ENCODE results near the gene NOC2L.
"Not testable (repeated sequence)": the region's sequence is repeated elsewhere in the genome, so short reads cannot be mapped to it uniquely, and the experiment has no call there.

Gene NOC2L

DNA sequence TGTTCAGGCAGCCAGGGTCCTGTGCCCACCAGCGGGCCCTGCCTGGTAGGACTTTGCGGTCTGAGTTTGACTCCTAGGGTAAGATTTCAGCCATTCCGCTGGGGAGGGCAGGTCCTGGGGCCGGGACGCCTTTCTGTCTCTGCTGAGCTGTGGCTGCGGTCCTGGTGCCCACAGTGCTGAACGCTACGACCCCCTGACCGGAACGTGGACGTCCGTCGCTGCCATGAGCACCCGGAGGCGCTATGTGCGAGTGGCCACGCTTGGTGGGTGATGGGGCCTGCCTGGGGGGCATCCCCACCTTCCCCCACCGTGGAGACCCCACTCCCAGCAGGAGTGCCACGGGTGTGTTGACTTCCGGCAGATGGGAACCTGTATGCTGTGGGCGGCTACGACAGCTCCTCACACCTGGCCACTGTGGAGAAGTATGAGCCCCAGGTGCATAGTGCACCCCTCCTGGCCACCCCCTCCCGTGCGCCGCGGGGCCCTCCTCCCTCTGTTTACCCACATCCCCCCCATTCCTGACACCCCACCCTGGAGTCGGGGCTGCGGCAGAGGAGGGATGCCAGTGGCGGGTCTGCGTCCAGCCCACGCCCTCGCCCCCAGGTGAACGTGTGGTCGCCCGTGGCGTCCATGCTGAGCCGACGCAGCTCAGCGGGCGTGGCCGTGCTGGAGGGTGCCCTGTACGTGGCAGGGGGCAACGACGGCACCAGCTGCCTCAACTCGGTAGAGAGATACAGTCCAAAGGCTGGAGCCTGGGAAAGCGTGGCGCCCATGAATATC, 4.9 kb upstream of the NOC2L start:
- H3K4me3 ChIP-seq (ENCODE audit: low read depth, low read length): no peak overlapping the region

GRCh38 chr1:963301-963651, 4.2 kb upstream of the NOC2L start:
- no peak overlapping the region for H3K4me3 ChIP-seq (ENCODE audit: low read depth, low read length)

DNA sequence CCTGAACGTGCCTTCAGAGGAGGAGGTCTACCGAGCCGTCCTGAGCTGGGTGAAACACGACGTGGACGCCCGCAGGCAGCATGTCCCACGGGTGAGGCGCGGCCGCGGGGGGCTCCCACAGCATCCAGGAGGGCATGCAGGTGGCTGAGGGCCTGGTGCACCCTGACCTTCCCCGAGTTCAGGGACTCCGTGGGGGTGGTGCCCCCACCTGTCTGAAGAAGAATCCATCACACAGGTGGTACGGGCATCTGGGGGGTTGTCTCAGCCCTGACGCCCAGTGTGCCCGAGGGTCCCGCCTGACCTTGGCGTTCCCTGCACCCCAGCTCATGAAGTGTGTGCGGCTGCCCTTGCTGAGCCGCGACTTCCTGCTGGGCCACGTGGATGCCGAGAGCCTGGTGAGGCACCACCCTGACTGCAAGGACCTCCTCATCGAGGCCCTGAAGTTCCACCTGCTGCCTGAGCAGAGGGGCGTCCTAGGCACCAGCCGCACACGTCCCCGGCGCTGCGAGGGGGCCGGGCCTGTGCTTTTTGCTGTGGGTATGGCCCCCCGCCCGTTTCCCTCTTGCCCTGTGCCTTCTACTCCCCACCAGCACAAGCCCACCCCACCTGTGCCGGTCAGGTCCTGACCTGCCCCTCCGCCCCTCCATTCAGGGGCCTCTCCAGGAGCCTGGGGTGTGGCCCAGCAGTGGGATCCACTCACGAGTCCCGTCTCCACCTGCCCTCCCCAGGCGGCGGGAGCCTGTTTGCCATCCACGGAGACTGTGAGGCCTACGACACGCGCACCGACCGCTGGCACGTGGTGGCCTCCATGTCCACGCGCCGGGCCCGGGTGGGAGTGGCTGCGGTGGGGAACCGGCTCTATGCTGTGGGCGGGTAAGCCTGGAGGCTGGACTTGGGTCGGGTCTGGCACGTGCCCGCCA, 3.6 kb upstream of the NOC2L start:
- H3K4me3 ChIP-seq (ENCODE audit: low read depth, low read length): no peak overlapping the region

- peak overlapping the region; percentile 48 for H3K4me3 ChIP-seq (ENCODE audit: low read depth, low read length)
Measured at GRCh38 chr1:961132-961669, 2.1 kb upstream of the NOC2L start.

GRCh38 chr1:960363-961131, 1.5 kb upstream of the NOC2L start, which contains the start of gene KLHL17:
KLHL17 (plus strand) TSS chr1:960584; CDS start chr1:960694, 110 bp downstream.
- H3K4me3 ChIP-seq (ENCODE audit: low read depth, low read length): peak within 1 kb of the TSS; percentile 48

DNA sequence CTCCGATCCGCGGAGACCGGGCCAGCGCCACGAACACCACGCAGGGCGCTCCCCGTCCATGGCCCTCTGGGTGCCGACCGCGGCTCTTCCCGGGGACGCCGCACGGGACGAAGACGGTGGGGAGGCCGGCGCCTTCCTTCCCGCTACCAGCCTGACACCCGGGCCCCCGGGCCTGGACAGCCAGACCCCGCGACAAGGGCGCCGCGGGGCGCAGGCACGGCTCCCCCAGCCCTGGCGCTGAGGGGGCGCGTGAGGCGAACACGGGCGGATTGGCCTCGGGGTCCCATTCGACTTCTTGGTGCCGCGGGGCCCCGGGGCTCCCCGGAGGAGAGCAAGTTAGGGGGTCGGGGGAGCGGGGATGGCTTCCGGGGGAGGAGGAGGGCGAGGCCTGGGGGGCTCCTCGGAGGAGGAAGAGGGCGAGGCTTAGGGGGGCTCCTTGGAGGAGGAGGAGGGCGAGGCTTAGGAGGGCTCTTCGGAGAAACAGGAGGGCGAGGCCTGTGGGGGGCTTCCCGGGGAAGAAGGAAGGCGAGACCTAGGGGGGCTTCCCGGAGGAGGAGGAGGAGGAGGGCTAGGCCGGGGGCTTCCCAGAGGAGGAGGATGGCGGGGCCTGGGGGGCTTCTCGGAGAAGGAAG, 791 bp upstream of the NOC2L start:
- H3K4me3 ChIP-seq (ENCODE audit: low read depth, low read length): no peak overlapping the region

DNA sequence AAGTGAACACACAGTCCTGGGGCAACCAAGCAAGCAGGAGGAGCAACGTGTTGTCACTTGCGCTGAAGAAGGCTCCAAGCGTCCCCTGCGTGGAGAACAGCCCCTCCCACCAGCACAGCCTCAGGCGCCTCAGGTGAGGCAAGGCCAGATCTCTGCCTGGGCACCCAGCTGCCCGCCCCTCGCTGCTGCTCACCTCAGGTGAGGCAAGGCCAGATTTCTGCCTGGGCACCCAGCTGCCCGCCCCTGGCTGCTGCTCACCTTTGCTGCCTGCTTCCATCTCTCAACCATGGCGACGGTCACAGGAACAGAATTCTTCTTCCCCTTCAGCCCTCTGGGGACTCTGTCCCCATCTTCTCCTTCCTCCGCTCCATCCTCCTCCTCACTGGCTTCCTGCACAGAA, 2.4 kb downstream of the NOC2L start:
- no peak overlapping the region for H3K4me3 ChIP-seq (ENCODE audit: low read depth, low read length)

DNA sequence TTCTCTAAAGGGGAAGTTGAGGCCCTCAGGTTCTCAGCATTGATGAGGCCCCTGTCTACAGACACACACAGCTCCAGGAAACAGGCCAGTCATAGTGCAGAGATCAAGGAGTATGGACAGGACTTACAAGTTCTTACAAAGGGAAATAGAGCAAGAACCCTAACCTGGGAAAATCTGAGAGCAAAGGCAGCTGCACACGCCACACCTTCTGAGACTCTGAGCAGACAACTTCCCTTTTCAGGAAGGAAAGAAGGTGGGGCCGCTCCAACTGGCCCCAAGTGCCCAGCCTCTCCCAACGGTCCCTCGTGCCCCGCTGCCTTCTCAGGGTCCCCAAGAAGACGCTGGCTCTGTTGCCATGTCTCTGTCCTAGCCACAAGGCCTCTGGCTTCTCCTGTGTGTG, 3.6 kb downstream of the NOC2L start:
- no peak overlapping the region for H3K4me3 ChIP-seq (ENCODE audit: low read depth, low read length)

DNA sequence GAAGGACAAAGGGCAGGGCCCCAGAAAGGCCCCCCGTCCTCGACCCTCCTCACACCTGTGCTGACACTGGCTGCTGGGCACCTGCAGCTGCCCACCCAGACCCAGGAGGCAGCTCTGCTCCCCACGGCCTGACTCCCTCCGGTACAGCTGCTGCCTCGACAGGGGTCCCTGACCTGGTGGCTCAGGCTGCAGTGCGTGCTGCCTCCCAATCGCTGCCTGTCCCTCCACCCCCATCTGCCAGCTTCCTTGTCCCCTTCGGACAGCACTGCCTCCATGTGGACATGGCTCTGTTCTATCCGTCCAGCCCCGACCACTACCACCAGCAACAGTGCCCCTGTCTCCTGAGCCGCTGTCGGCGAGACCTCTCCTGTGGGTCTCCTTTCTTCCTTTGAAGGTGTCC, 4.1 kb downstream of the NOC2L start:
- no peak overlapping the region for H3K4me3 ChIP-seq (ENCODE audit: low read depth, low read length)

- no peak overlapping the region for H3K4me3 ChIP-seq (ENCODE audit: low read depth, low read length)
Measured at GRCh38 chr1:953524-954320, 5.3 kb downstream of the NOC2L start.

GRCh38 chr1:952603-953002, 6.5 kb downstream of the NOC2L start:
- no peak overlapping the region for H3K4me3 ChIP-seq (ENCODE audit: low read depth, low read length)

- H3K4me3 ChIP-seq (ENCODE audit: low read depth, low read length): no peak overlapping the region
Measured at GRCh38 chr1:952201-952600, 6.9 kb downstream of the NOC2L start.

DNA sequence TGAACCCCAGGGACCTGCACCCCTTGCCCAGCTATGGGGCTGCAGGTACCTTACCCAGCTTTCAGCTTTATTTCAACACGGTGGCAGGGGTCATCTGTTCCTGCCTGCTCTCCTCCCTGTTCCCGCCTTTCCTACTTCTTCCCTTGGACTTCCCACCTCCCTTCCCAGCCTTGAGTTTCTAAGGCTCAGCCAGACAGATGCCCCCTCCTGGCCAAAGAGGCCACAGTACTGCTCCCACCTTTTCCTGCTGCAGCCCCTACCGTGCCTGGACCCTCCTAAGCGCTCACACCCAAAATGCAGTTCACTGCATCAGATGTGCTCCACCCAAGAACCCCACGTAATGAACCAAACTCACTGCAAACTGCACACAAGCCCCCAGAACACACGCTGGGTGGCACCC, 7.7 kb downstream of the NOC2L start:
- no peak overlapping the region for H3K4me3 ChIP-seq (ENCODE audit: low read depth, low read length)

- H3K4me3 ChIP-seq (ENCODE audit: low read depth, low read length): no peak overlapping the region
Measured at GRCh38 chr1:950881-951280, 8.2 kb downstream of the NOC2L start.

DNA sequence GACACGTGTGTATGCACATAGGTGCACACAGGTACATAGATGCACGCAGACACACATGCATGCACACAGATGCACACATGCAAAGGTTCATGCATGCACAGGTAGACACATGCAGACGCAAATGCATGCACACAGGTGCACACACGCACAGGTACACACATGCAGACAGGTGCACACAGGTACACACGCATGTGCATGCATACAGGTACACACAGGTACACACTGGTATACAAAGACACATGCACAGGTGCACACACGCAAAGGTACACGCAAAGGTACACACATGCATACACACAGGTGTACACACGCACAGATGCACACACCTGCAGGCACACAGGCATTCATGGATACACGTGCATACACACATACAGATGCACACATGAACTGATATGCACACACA, 8.8 kb downstream of the NOC2L start:
- no peak overlapping the region for H3K4me3 ChIP-seq (ENCODE audit: low read depth, low read length)

DNA sequence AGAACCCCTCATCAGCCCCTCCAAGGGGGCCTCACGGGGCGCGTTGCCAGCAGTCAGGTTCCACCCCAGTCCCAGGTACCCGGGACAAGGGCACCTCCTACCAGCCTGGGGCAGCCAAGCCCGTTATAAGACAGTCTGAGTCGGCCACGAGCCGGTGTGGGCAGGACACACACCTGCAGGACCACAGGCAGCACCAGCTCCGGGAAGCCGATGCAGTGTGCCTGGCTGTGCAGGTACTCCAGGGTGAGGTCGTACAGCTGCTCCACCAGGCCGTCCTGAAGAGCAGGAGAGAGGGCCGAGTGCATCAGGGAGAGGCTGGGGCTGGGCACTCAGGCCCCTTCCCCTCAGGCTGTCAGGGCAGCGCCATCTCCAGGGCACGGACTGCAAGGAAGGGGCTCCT, 11.1 kb downstream of the NOC2L start:
- no peak overlapping the region for H3K4me3 ChIP-seq (ENCODE audit: low read depth, low read length)

- H3K4me3 ChIP-seq (ENCODE audit: low read depth, low read length): not testable (repeated sequence)
Measured at GRCh38 chr1:946811-947210, 12.2 kb downstream of the NOC2L start.

DNA sequence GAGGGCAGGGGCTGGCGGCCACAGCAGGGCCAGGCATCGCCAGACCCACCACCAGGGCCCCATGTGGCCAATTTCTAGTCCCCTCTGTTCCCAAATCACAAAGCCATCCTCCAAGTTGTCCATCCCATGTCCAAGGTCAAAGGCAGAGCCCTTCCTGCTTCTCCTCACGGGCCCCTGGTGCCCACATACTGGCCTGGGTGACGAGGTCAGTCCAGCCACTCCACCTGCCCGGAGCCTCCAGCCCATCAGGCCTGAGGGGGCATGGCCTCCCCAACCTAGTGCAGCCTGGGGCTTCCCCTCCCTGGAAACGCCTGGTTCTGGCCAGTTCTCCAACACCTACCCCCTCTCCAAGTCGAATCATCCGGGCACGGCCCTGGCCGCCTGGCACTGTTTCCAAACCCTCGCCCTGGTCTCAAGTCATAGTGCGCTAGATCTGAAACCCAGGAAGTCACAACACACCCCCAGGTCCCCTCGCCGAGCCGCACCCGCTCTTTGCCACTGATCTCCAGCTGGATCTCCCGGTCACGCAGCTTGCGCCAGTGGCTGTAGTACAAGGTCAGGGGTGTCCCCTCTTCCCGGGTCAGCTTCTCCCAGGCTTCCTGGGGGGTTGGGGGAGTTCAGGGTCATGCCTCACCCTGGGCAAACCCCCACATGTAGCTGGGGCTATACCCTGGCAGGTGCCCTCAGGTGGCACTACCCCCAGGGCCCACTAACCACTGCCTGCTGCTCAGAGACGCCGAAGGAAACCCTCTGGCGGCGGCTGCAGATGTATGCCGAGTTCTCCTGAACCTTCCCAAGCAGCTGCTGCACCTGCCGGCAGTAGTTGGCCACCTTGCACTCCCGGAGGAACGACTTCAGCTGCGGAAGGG, 13.1 kb downstream of the NOC2L start:
- no peak overlapping the region for H3K4me3 ChIP-seq (ENCODE audit: low read depth, low read length)

Data from iPS-11a (cell line).